ENCODE measurements around the gene RGCC. TPM values are rescaled to one million over a fixed set of nuclear protein-coding genes. Genes with fewer than 3 reads are reported as not detected.

RGCC gene
- total and polyA plus RNA-seq, 2 donors (not counting 1 experiment from before 2014, with no cell fraction given), result 65.9 to 148 TPM

DNA sequence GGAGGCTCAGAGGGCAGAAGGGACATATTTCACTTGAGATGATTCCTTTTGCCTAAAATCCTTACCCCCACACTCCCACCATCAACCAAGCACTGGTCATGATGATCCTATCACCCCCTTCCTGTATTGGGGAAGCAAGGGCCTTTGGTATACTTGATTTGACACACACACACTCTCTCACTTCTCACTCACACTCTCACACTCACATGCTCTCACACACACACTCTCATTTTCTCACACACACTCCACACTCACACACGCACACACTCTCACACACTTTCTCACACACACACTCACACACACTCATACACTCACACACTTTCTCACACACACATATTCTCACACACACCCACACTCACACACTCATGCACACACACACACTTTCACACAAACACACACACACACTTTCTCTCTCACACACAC is 8.6 kb downstream of the RGCC start:
- no peak for DNase-seq (ENCODE audit: low read depth in 2 of 2)
- Histone ChIP-seq H3K4me1 (ENCODE audit: control insufficient read depth, extremely low read depth, insufficient read depth, low read length) (peaks cover 14% of the 10 kb centered on the region), H2AFZ (ENCODE audit: low read length) (no peak overlapping the region), H3K27ac (ENCODE audit: insufficient read depth, low read length) (peak overlapping the region; percentile 4), H3K79me2 (ENCODE audit: control insufficient read depth, insufficient read depth, low read length) (peaks cover 7% of the 10 kb centered on the region), H3K9ac (ENCODE audit: insufficient read depth, low read length) (no peak overlapping the region), H3K4me3 (replicated peaks in 1 of 4; ENCODE audit: control extremely low read depth in 1 of 4, insufficient read depth in 1 of 4, low read depth in 3 of 4, low read length in 4 of 4) (no peak overlapping the region), H3K4me2 (ENCODE audit: extremely low read depth, insufficient read depth, low read length) (peak overlapping the region; percentile 40), H3K36me3 (ENCODE audit: control insufficient read depth, insufficient read depth, low read length) (peaks cover 13% of the 10 kb centered on the region), H4K20me1 (ENCODE audit: control insufficient read depth, extremely low read depth, insufficient read depth, low read length) (no peaks in the 10 kb centered on the region), H3K27me3 (ENCODE audit: control insufficient read depth, insufficient read depth, low read length) (no peaks in the 10 kb centered on the region), H3K9me3 (ENCODE audit: control insufficient read depth, insufficient read depth, low read depth, low read length) (no peaks in the 10 kb centered on the region)
- TF ChIP-seq EZH2 (IDR thresholded peaks at IDR 0.05; ENCODE audit: low read length, missing control alignments), result no peak
- TF ChIP-seq, protein P1, sequence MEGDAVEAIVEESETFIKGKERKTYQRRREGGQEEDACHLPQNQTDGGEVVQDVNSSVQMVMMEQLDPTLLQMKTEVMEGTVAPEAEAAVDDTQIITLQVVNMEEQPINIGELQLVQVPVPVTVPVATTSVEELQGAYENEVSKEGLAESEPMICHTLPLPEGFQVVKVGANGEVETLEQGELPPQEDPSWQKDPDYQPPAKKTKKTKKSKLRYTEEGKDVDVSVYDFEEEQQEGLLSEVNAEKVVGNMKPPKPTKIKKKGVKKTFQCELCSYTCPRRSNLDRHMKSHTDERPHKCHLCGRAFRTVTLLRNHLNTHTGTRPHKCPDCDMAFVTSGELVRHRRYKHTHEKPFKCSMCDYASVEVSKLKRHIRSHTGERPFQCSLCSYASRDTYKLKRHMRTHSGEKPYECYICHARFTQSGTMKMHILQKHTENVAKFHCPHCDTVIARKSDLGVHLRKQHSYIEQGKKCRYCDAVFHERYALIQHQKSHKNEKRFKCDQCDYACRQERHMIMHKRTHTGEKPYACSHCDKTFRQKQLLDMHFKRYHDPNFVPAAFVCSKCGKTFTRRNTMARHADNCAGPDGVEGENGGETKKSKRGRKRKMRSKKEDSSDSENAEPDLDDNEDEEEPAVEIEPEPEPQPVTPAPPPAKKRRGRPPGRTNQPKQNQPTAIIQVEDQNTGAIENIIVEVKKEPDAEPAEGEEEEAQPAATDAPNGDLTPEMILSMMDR (conservative IDR thresholded peaks at IDR 0.05 in 1 of 2, IDR thresholded peaks at IDR 0.05 in 1 of 2; ENCODE audit: low read depth in 1 of 2, low read length in 2 of 2), result no peak

DNA sequence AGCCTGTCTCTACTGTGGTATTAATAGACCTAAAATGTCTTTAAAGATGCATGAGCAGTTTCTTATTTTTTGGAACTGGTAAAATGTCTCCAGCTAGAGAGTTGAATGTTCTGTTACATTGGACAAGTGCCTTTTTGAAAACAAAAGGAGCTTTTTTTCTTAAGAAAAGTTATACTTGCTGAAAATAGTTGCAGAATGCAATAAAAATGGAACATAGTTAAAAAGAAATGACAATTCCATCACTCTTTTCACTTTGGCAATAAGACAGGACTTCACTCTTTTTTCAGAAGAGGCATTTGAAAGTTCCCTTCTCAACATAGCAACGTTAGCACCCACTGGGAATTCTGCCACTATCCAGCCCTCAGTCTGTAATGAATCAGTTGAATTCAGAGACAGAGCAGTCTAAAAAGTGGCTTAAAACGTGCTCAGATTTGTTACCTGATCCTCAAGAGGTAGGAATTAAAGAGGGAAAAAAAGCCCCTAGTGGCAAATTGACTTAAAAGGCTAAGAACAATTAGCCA is 10.1 kb downstream of the RGCC start:
- no peak for DNase-seq (ENCODE audit: low read depth in 2 of 2)
- Histone ChIP-seq H3K4me2 (ENCODE audit: extremely low read depth, insufficient read depth, low read length) (no peak overlapping the region), H3K4me3 (replicated peaks in 1 of 4; ENCODE audit: control extremely low read depth in 1 of 4, insufficient read depth in 1 of 4, low read depth in 3 of 4, low read length in 4 of 4) (no peak overlapping the region), H3K4me1 (ENCODE audit: control insufficient read depth, extremely low read depth, insufficient read depth, low read length) (peaks cover 14% of the 10 kb centered on the region), H2AFZ (ENCODE audit: low read length) (no peak overlapping the region), H4K20me1 (ENCODE audit: control insufficient read depth, extremely low read depth, insufficient read depth, low read length) (no peaks in the 10 kb centered on the region), H3K9ac (ENCODE audit: insufficient read depth, low read length) (no peak overlapping the region), H3K27ac (ENCODE audit: insufficient read depth, low read length) (no peak overlapping the region), H3K36me3 (ENCODE audit: control insufficient read depth, insufficient read depth, low read length) (peaks cover 10% of the 10 kb centered on the region), H3K79me2 (ENCODE audit: control insufficient read depth, insufficient read depth, low read length) (peaks cover 5% of the 10 kb centered on the region), H3K27me3 (ENCODE audit: control insufficient read depth, insufficient read depth, low read length) (no peaks in the 10 kb centered on the region), H3K9me3 (ENCODE audit: control insufficient read depth, insufficient read depth, low read depth, low read length) (no peaks in the 10 kb centered on the region)
- TF ChIP-seq, protein P1 (conservative IDR thresholded peaks at IDR 0.05 in 1 of 2, IDR thresholded peaks at IDR 0.05 in 1 of 2; ENCODE audit: low read depth in 1 of 2, low read length in 2 of 2), result no peak
- TF ChIP-seq EZH2 (IDR thresholded peaks at IDR 0.05; ENCODE audit: low read length, missing control alignments), result no peak

DNA sequence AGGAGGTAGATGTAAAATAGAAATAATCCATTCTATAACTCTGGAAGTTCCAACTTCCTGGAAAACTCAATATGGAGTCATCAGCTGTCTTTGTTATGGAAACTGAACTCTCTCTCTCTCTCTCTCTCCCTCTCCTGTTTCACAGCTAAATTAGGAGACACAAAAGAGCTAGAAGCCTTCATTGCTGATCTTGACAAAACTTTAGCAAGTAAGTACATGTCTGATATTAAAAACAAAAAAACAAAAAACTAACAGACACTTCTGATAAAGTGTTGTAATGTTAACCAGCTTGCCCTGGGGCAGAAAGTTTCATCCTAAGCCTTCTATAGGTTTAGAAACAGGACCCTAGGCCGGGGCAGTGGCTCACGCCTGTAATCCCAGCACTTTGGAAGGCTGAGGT is 11.3 kb downstream of the RGCC start:
- Histone ChIP-seq H4K20me1 (ENCODE audit: control insufficient read depth, extremely low read depth, insufficient read depth, low read length) (no peaks in the 10 kb centered on the region), H3K27ac (ENCODE audit: insufficient read depth, low read length) (no peak overlapping the region), H3K79me2 (ENCODE audit: control insufficient read depth, insufficient read depth, low read length) (peaks cover 5% of the 10 kb centered on the region), H3K4me2 (ENCODE audit: extremely low read depth, insufficient read depth, low read length) (no peak overlapping the region), H3K36me3 (ENCODE audit: control insufficient read depth, insufficient read depth, low read length) (peaks cover 10% of the 10 kb centered on the region), H3K9me3 (ENCODE audit: control insufficient read depth, insufficient read depth, low read depth, low read length) (no peaks in the 10 kb centered on the region), H3K4me3 (replicated peaks in 1 of 4; ENCODE audit: control extremely low read depth in 1 of 4, insufficient read depth in 1 of 4, low read depth in 3 of 4, low read length in 4 of 4) (no peak overlapping the region), H3K4me1 (ENCODE audit: control insufficient read depth, extremely low read depth, insufficient read depth, low read length) (peaks cover 14% of the 10 kb centered on the region), H3K27me3 (ENCODE audit: control insufficient read depth, insufficient read depth, low read length) (no peaks in the 10 kb centered on the region), H3K9ac (ENCODE audit: insufficient read depth, low read length) (no peak overlapping the region), H2AFZ (ENCODE audit: low read length) (no peak overlapping the region)
- no peak for DNase-seq (ENCODE audit: low read depth in 2 of 2)
- no peak for TF ChIP-seq EZH2 (IDR thresholded peaks at IDR 0.05; ENCODE audit: low read length, missing control alignments)
- TF ChIP-seq, protein P1 (conservative IDR thresholded peaks at IDR 0.05 in 1 of 2, IDR thresholded peaks at IDR 0.05 in 1 of 2; ENCODE audit: low read depth in 1 of 2, low read length in 2 of 2), result no peak

All from fibroblast of lung (primary cell).